ENCODE measurements around the gene ROBO2. TPM values are rescaled to one million over a fixed set of nuclear protein-coding genes. Genes with fewer than 3 reads are reported as not detected.

Gene ROBO2
- total and polyA plus RNA-seq, 8 donors = 0.65 to 4.3 (median 1.6) TPM

DNA sequence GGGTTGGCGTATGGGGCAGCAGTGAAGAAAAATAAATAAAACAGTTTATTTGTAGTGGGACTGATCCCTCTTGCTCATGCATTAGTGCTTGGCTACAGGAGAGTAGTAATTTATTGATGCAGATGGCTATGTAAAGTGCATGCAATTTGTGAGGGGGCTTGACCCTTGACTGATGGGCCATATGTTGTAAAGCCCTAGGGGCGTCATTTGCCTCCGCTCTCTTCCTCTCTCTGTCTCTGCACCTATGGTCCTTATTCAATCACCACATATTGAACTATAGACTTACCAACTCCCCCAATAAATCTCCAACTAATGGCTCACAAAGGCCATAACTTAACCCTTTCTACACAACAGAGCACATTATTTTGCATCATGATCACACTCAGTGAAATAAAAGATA lies 227.7 kb downstream of the ROBO2 start:
- no peaks in the 10 kb centered on the region for H3K9me3 ChIP-seq
- DNase-seq (no peak), FAIRE-seq (no peak), ATAC-seq (no peak)
- H3K36me3 ChIP-seq = no peaks in the 10 kb centered on the region
- 91 to 97% methylated on average over 3 of the region's 3 CpGs for WGBS, 2 donors
- H3K27me3 ChIP-seq = no peaks in the 10 kb centered on the region
- H3K4me1 ChIP-seq = no peaks in the 10 kb centered on the region
- H3K4me3 ChIP-seq = no peak overlapping the region
- no peak for TF ChIP-seq CTCF (IDR thresholded peaks at IDR 0.05)
- intact Hi-C loops (cut with DNase I) = no loop called here
- H3K27ac ChIP-seq = no peak overlapping the region

DNA sequence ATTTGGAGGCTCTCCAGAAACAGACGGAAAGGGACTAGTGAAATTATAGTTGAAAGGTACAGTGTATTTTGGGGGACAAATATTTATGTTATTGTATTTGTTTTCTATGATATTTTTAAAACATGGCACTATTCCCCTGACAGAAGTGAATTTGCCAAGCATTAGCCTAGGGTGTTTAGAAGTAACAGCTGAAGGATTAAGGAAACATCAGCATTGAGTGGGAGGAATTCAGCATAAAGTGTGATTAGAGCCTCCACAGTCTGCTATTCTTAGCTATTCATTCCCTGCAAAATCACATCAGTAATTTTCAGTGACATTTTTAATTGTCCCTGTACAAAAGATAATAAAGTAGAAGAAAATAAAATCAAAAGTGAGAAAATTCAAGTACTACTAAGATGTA lies 231.4 kb downstream of the ROBO2 start:
- FAIRE-seq (no peak), ATAC-seq (no peak), DNase-seq (no peak)
- Histone ChIP-seq H3K4me3 (no peak overlapping the region), H3K27me3 (no peaks in the 10 kb centered on the region), H3K27ac (no peak overlapping the region), H3K4me1 (no peaks in the 10 kb centered on the region), H3K36me3 (no peaks in the 10 kb centered on the region), H3K9me3 (no peaks in the 10 kb centered on the region)
- intact Hi-C loops (cut with DNase I) = no loop called here
- WGBS, 2 donors = 47 to 57% methylated on average over 1 of the region's 1 CpG
- TF ChIP-seq CTCF (IDR thresholded peaks at IDR 0.05) = no peak

- no peak overlapping the region for H3K4me3 ChIP-seq
- WGBS, 2 donors = 76 to 80% methylated on average over 6 of the region's 6 CpGs
- ATAC-seq (peak in 1 of 4 donors; percentile 40), FAIRE-seq (no peak), DNase-seq (no peak)
- H3K36me3 ChIP-seq = no peaks in the 10 kb centered on the region
- H3K4me1 ChIP-seq = no peaks in the 10 kb centered on the region
- no peaks in the 10 kb centered on the region for H3K27me3 ChIP-seq
- TF ChIP-seq CTCF (IDR thresholded peaks at IDR 0.05) = no peak
- H3K27ac ChIP-seq = no peak overlapping the region
- intact Hi-C loops (cut with DNase I) = no loop called here
- H3K9me3 ChIP-seq = no peaks in the 10 kb centered on the region
These were observed 231.8 kb downstream of the ROBO2 start for GRCh38 chr3:77271711-77272110.

- 77 to 84% methylated on average over 2 of the region's 2 CpGs for WGBS, 2 donors
- no peaks in the 10 kb centered on the region for H3K27me3 ChIP-seq
- ATAC-seq (no peak), DNase-seq (no peak), FAIRE-seq (no peak)
- no peaks in the 10 kb centered on the region for H3K36me3 ChIP-seq
- no peak for TF ChIP-seq CTCF (IDR thresholded peaks at IDR 0.05)
- no peaks in the 10 kb centered on the region for H3K9me3 ChIP-seq
- H3K4me1 ChIP-seq = no peaks in the 10 kb centered on the region
- no peak overlapping the region for H3K27ac ChIP-seq
- no peak overlapping the region for H3K4me3 ChIP-seq
- intact Hi-C loops (cut with DNase I) = no loop called here
These were observed 239.4 kb downstream of the ROBO2 start for GRCh38 chr3:77279276-77279675.

DNA sequence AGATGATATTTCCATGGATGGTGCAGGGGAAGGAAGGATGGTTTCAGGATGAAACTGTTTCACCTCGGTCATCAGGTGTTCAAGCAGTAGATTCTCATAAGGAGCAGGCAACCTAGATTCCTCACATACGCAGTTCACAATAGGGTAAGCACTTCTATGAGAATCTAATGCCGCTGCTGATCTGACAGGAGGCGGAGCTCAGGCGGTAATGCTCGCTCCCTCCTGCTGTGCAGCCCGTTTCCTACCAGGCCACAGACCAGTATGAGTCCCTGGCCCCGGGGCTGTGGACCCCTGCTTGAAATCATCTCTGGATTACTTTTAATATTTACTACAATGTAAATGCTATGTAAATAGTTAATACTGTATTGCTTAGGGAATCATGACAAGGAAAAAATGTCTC lies 241.8 kb downstream of the ROBO2 start:
- Histone ChIP-seq H3K36me3 (no peaks in the 10 kb centered on the region), H3K27ac (no peak overlapping the region), H3K27me3 (no peaks in the 10 kb centered on the region), H3K9me3 (no peaks in the 10 kb centered on the region), H3K4me1 (no peaks in the 10 kb centered on the region), H3K4me3 (no peak overlapping the region)
- intact Hi-C loops (cut with DNase I) = no loop called here
- WGBS, 2 donors = 43 to 56% methylated on average over 8 of the region's 8 CpGs
- TF ChIP-seq CTCF (IDR thresholded peaks at IDR 0.05) = no peak
- ATAC-seq (no peak), DNase-seq (no peak), FAIRE-seq (no peak)

Data from pancreas (tissue), 10 donors.